GM12878 (cell line): ENCODE results near the gene TRAK2. TPM values are rescaled to one million over a fixed set of nuclear protein-coding genes. Genes with fewer than 3 reads are reported as not detected.
A peak's percentile ranks its signal among the peaks of the same experiment; 100 is the strongest.

Source experiments
- ATF3 ChIP-seq: IDR thresholded peaks from 2 replicates; pipeline ENCODE4 v1.6.1; 2011; ENCODE audit warnings: low read depth, mild to moderate bottlenecking, low read length, moderate library complexity, borderline replicate concordance; ENCODE audit errors: extremely low read depth
- BCL11A ChIP-seq: IDR thresholded peaks from 2 replicates; pipeline ENCODE4 v1.6.1; 2011; ENCODE audit warnings: low read depth, low read length
- CHD4 ChIP-seq: fragments of 200-600 bp; sonication (generic); IDR thresholded peaks from 2 replicates; pipeline ENCODE4 v1.6.1; 2016; ENCODE audit warnings: mild to moderate bottlenecking
- CUX1 ChIP-seq: IDR thresholded peaks from 2 replicates; pipeline ENCODE4 v1.6.1; 2012; ENCODE audit warnings: improper control_type of control experiment, low read depth, low read length; ENCODE audit not compliant: insufficient replicate concordance
- HDGF ChIP-seq: fragments of 450-650 bp; IDR thresholded peaks from 2 replicates; pipeline ENCODE4 v1.6.1; 2016; ENCODE audit warnings: antibody characterized with exemption
- JUNB ChIP-seq: IDR thresholded peaks from 2 replicates; pipeline ENCODE4 v1.6.1; 2016; ENCODE audit warnings: antibody characterized with exemption, mild to moderate bottlenecking
- JUND ChIP-seq: IDR thresholded peaks from 2 replicates; pipeline ENCODE4 v1.6.1; 2012; ENCODE audit warnings: low read depth, mild to moderate bottlenecking, low read length, improper control_type of control experiment, moderate library complexity
- MTA2 ChIP-seq: fragments of 450-650 bp; IDR thresholded peaks from 2 replicates; pipeline ENCODE4 v1.6.1; 2016; ENCODE audit warnings: low read depth, mild to moderate bottlenecking, moderate library complexity
- MTA3 ChIP-seq: IDR thresholded peaks from 2 replicates; pipeline ENCODE4 v1.6.1; 2012; ENCODE audit warnings: low read length, inconsistent platforms, borderline replicate concordance
- MYB ChIP-seq: fragments of 150-350 bp; IDR thresholded peaks from 2 replicates; pipeline ENCODE4 v1.6.1; 2014; ENCODE audit warnings: mild to moderate bottlenecking, low read depth, low read length, borderline replicate concordance
- NFXL1 ChIP-seq: fragments of 450-650 bp; IDR thresholded peaks from 2 replicates; pipeline ENCODE4 v1.6.1; 2017; ENCODE audit warnings: antibody characterized with exemption, mild to moderate bottlenecking, borderline replicate concordance
- NFYB ChIP-seq: IDR thresholded peaks from 2 replicates; pipeline ENCODE4 v1.6.1; 2011; ENCODE audit warnings: low read depth, mild to moderate bottlenecking, low read length, improper control_type of control experiment, moderate library complexity; ENCODE audit not compliant: insufficient read depth
- NR2C2 ChIP-seq: IDR thresholded peaks from 2 replicates; pipeline ENCODE4 v1.6.1; 2011; ENCODE audit warnings: borderline replicate concordance, low read depth; ENCODE audit not compliant: control insufficient read depth, insufficient read length
- NR2F1 ChIP-seq: fragments of 450-650 bp; conservative IDR thresholded peaks from 2 replicates; pipeline ENCODE4 v1.6.1; 2017; ENCODE audit warnings: mild to moderate bottlenecking
- NRF1 ChIP-seq: conservative IDR thresholded peaks from 2 replicates; pipeline ENCODE4 v1.6.1; 2011; ENCODE audit warnings: mild to moderate bottlenecking, low read depth, low read length, improper control_type of control experiment
- PAX5 ChIP-seq: IDR thresholded peaks from 2 replicates; pipeline ENCODE4 v1.6.1; 2011; ENCODE audit warnings: low read depth, low read length, borderline replicate concordance
- SMARCA5 ChIP-seq: fragments of 450-650 bp; IDR thresholded peaks from 2 replicates; pipeline ENCODE4 v1.6.1; 2017; ENCODE audit warnings: mild to moderate bottlenecking
- SMC3 ChIP-seq: IDR thresholded peaks from 2 replicates; pipeline ENCODE4 v1.6.1; 2011; ENCODE audit warnings: low read length, improper control_type of control experiment, borderline replicate concordance
- SRF ChIP-seq, 2 experiments: IDR thresholded peaks; 2 replicates each; pipeline ENCODE4 v1.6.1; 2011; ENCODE audit warnings: low read depth in 2 of 2, low read length in 2 of 2, mild to moderate bottlenecking in 1 of 2, moderate library complexity in 1 of 2
- STAT3 ChIP-seq: IDR thresholded peaks from 2 replicates; pipeline ENCODE4 v1.6.1; 2011; ENCODE audit warnings: low read depth, low read length, improper control_type of control experiment
- SUPT20H ChIP-seq: IDR thresholded peaks from 2 replicates; pipeline ENCODE4 v1.6.1; 2011; ENCODE audit warnings: low read depth, mild to moderate bottlenecking, low read length, moderate library complexity, borderline replicate concordance; ENCODE audit not compliant: control insufficient read depth
- SUZ12 ChIP-seq: fragments of 200-600 bp; sonication (generic); IDR thresholded peaks from one replicate; pipeline ENCODE4 v1.6.1; 2018; ENCODE audit warnings: antibody characterized with exemption, mild to moderate bottlenecking; ENCODE audit not compliant: unreplicated experiment
- TAF1 ChIP-seq: IDR thresholded peaks from 2 replicates; pipeline ENCODE4 v1.6.1; 2011; ENCODE audit warnings: mild to moderate bottlenecking, low read depth, low read length, borderline replicate concordance
- TBL1XR1 ChIP-seq: IDR thresholded peaks from 2 replicates; pipeline ENCODE4 v1.6.1; 2012; ENCODE audit warnings: low read depth, low read length, improper control_type of control experiment
- WRNIP1 ChIP-seq: IDR thresholded peaks from 2 replicates; pipeline ENCODE4 v1.6.1; 2011; ENCODE audit warnings: low read depth, low read length, improper control_type of control experiment, borderline replicate concordance
- ZNF207 ChIP-seq: fragments of 450-650 bp; IDR thresholded peaks from 2 replicates; pipeline ENCODE4 v1.6.1; 2014; ENCODE audit warnings: antibody characterized with exemption, mild to moderate bottlenecking, borderline replicate concordance
- ZZZ3 ChIP-seq: IDR thresholded peaks from 2 replicates; pipeline ENCODE4 v1.6.1; 2011; ENCODE audit warnings: low read depth; ENCODE audit not compliant: control insufficient read depth, insufficient read length
- polyA plus RNA-seq, 11 experiments: library from polyadenylated mRNA; depleted of rRNA in 4 of 11; unstranded in 6 of 11; stranded (reverse) in 5 of 11; fragments of >200 nt; fragmentation: Nextera tagmentation in 4 of 11; fragmentation: Illumina TruSeq in 1 of 11; extraction: Ambion mirVana in 4 of 11; extraction: Trizol in 1 of 11; gene quantifications; 1 replicate in 1 of 11; 2 replicates in 10 of 11; pipeline versions ENCODE4 v1.2.1 to v1.2.3, GENCODE V29; 2011 to 2016; ENCODE audit warnings: inconsistent platforms in 2 of 11, missing spikeins in 2 of 11, low read depth in 1 of 11
- total RNA-seq, 4 experiments: library from RNA; depleted of rRNA in 3 of 4; stranded (reverse); fragments of >200 nt in 3 of 4; fragmentation: Illumina TruSeq in 1 of 4; extraction: Trizol in 1 of 4; gene quantifications; 2 replicates each; pipeline versions ENCODE4 v1.2.1 to v1.2.3, GENCODE V29; 2013 to 2021

The TRAK2 gene
- total and polyA plus RNA-seq, 10 of the 15 experiments (the other 5 are each of a cell fraction or from before 2014, with no cell fraction given) = 5.2 to 20.0 (median 11.8) TPM

GRCh38 chr2:201451292-201452057 lies at the start of gene TRAK2, which contains the start of gene STRADB (continued):
- TF ChIP-seq PAX5 = peak; percentile 77
- TF ChIP-seq NFYB = no peak
- no peak for TF ChIP-seq JUNB
- TF ChIP-seq SRF (IDR thresholded peaks at IDR 0.05; ENCODE audit: low read depth in 2 of 2, low read length in 2 of 2) = peak in 1 of 2 experiments; percentile 84; a peak in 2 of 4 replicates
- peak; percentile 66; the same call in 1 of the 2 replicates for TF ChIP-seq TBL1XR1
- TF ChIP-seq SMC3 = 0 out of 2 replicates have a peak, but pooled peaks have one; percentile 10
- no peak for TF ChIP-seq BCL11A
- no peak for TF ChIP-seq CHD4
- TF ChIP-seq SUPT20H = no peak
- TF ChIP-seq CUX1 = peak; percentile 32
- TF ChIP-seq JUND = 0 out of 2 replicates have a peak, but pooled peaks have one; percentile 11
- 0 out of 2 replicates have a peak, but pooled peaks have one; percentile 15 for TF ChIP-seq NRF1
- no peak for TF ChIP-seq MYB
- no peak for TF ChIP-seq NR2C2
- no peak for TF ChIP-seq ZZZ3
- no peak for TF ChIP-seq STAT3
- no peak for TF ChIP-seq SUZ12
- TF ChIP-seq SMARCA5 = peak; percentile 71; the same call in 1 of the 2 replicates
- TF ChIP-seq NR2F1 = peak; percentile 74; the same call in 1 of the 2 replicates
- TF ChIP-seq HDGF = peak; percentile 73
- peak; percentile 67; the same call in 1 of the 2 replicates for TF ChIP-seq TAF1
- no peak for TF ChIP-seq MTA3
- no peak for TF ChIP-seq NFXL1
- peak; percentile 72; the same call in 1 of the 2 replicates for TF ChIP-seq ATF3
- TF ChIP-seq WRNIP1 = no peak
- TF ChIP-seq ZNF207 = peak; percentile 63; the same call in 1 of the 2 replicates
- TF ChIP-seq MTA2 = no peak
